Left lung (tissue), 10 donors: ENCODE results near the gene TERC. TPM values are rescaled to one million over a fixed set of nuclear protein-coding genes. Genes with fewer than 3 reads are reported as not detected.
A peak's percentile ranks its signal among the peaks of the same experiment; 100 is the strongest.

ENCODE experiments used
- ATAC-seq: fragments of 200-7000 bp; cut with Tn5 transposase; one replicate; pipeline ENCODE4 v1.9.1; 2020; ENCODE audit warnings: moderate library complexity
- DNase-seq, 4 donors: peaks; one replicate each; pipeline ENCODE4 v3.0.0-alpha.2; 2013 to 2020
- H3K27ac ChIP-seq, 2 donors: fragments of 200-600 bp; sonication (generic) in 1 of 2; one replicate each; pipeline versions ENCODE4 v1.5.0 to v1.8.0; 2020 to 2021
- H3K27me3 ChIP-seq, 2 donors: fragments of 200-600 bp; sonication (generic) in 1 of 2; one replicate each; pipeline versions ENCODE4 v1.5.0 to v1.8.0; 2020 to 2021
- H3K36me3 ChIP-seq, 2 donors: fragments of 200-600 bp; sonication (generic) in 1 of 2; one replicate each; pipeline versions ENCODE4 v1.5.0 to v1.8.0; 2020 to 2021
- H3K4me1 ChIP-seq, 2 donors: fragments of 200-600 bp; one replicate each; pipeline ENCODE4 v1.8.0; 2021
- H3K4me3 ChIP-seq, 2 donors: fragments of 200-600 bp; sonication (generic) in 1 of 2; one replicate each; pipeline versions ENCODE4 v1.5.0 to v1.8.0; 2020 to 2021; ENCODE audit warnings: mild to moderate bottlenecking in 1 of 2
- H3K9me3 ChIP-seq, 2 donors: fragments of 200-600 bp; sonication (generic) in 1 of 2; one replicate each; pipeline versions ENCODE4 v1.5.0 to v1.8.0; 2020 to 2021
- intact Hi-C, 2 donors: fragments of 100-400 bp; cut with DNase I; formaldehyde crosslinking; loops; one replicate each; pipeline versions ENCODE4 v1.11.2 to v1.14.2; 2022
- polyA plus RNA-seq, 6 donors: library from polyadenylated mRNA; unstranded; fragments of 120-200 nt; gene quantifications; one replicate each; pipeline ENCODE4 v1.2.1, GENCODE V29; 2013; ENCODE audit not compliant: insufficient read length in 6 of 6
- total RNA-seq, 2 donors: library from RNA; stranded (reverse); fragmentation: NEBNext Ultra II Directional; extraction: Animal tissue kit (Norgen Biotek cat#: 25700); gene quantifications; one replicate each; pipeline ENCODE4 v1.2.1, GENCODE V29; 2021
- TF ChIP-seq, protein P1 (sequence below), 2 donors: fragments of 200-600 bp; sonication (generic) in 1 of 2; IDR thresholded peaks; one replicate each; pipeline versions ENCODE4 v1.5.0 to v1.8.0; 2021; ENCODE audit warnings: antibody characterized with exemption in 2 of 2
- donor health status: DM: no; HTN: yes; CAD: no.
- donor health status: DM: no; HTN: no; CAD: no.

TERC gene
- total and polyA plus RNA-seq, 8 donors: 0.38 to 8.0 (median 0.54) TPM; not detected in 3

DNA sequence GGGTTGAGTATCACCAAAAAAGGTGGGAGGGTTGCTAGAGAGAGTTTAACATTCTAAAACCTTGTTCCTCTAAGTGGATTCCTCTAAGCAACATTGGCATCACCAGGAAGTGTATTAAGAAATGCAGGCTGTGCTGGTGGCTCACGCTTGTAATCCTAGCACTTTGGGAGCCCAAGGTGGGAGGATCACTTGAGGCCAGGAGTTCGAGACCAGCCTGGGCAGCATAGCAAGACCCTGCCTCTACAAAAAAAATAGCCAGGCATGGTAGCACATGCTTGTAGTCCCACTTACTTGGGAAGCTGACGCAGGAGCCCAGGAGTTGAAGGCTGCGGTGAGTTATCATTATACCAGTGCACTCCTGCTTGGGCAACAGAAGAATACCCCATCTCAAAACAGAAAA, 13.0 kb upstream of the TERC start:
- H3K36me3 ChIP-seq: peaks cover 0 to 84% of the 10 kb centered on the region in 2 donors
- H3K27ac ChIP-seq: no peak overlapping the region
- H3K9me3 ChIP-seq: no peaks in the 10 kb centered on the region
- no peaks in the 10 kb centered on the region for H3K27me3 ChIP-seq
- intact Hi-C loops: no loop called here
- ATAC-seq (no peak), DNase-seq (no peak)
- TF ChIP-seq, protein P1, sequence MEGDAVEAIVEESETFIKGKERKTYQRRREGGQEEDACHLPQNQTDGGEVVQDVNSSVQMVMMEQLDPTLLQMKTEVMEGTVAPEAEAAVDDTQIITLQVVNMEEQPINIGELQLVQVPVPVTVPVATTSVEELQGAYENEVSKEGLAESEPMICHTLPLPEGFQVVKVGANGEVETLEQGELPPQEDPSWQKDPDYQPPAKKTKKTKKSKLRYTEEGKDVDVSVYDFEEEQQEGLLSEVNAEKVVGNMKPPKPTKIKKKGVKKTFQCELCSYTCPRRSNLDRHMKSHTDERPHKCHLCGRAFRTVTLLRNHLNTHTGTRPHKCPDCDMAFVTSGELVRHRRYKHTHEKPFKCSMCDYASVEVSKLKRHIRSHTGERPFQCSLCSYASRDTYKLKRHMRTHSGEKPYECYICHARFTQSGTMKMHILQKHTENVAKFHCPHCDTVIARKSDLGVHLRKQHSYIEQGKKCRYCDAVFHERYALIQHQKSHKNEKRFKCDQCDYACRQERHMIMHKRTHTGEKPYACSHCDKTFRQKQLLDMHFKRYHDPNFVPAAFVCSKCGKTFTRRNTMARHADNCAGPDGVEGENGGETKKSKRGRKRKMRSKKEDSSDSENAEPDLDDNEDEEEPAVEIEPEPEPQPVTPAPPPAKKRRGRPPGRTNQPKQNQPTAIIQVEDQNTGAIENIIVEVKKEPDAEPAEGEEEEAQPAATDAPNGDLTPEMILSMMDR (IDR thresholded peaks at IDR 0.05): no peak
- H3K4me1 ChIP-seq: peaks cover 13 to 28% of the 10 kb centered on the region in 2 donors
- H3K4me3 ChIP-seq: no peak overlapping the region

GRCh38 chr3:169774186-169774585, 9.3 kb upstream of the TERC start:
- H3K9me3 ChIP-seq: no peaks in the 10 kb centered on the region
- peak overlapping the region; percentile 70 to 91 for H3K4me3 ChIP-seq
- H3K27ac ChIP-seq: peak overlapping the region in 1 of 2 donors; percentile 99
- no peak for DNase-seq
- ATAC-seq: no peak
- H3K36me3 ChIP-seq: peaks cover 0 to 48% of the 10 kb centered on the region in 2 donors
- TF ChIP-seq, protein P1 (IDR thresholded peaks at IDR 0.05): no peak
- no peaks in the 10 kb centered on the region for H3K27me3 ChIP-seq
- intact Hi-C loops: no loop called here
- H3K4me1 ChIP-seq: peaks cover 13 to 28% of the 10 kb centered on the region in 2 donors

DNA sequence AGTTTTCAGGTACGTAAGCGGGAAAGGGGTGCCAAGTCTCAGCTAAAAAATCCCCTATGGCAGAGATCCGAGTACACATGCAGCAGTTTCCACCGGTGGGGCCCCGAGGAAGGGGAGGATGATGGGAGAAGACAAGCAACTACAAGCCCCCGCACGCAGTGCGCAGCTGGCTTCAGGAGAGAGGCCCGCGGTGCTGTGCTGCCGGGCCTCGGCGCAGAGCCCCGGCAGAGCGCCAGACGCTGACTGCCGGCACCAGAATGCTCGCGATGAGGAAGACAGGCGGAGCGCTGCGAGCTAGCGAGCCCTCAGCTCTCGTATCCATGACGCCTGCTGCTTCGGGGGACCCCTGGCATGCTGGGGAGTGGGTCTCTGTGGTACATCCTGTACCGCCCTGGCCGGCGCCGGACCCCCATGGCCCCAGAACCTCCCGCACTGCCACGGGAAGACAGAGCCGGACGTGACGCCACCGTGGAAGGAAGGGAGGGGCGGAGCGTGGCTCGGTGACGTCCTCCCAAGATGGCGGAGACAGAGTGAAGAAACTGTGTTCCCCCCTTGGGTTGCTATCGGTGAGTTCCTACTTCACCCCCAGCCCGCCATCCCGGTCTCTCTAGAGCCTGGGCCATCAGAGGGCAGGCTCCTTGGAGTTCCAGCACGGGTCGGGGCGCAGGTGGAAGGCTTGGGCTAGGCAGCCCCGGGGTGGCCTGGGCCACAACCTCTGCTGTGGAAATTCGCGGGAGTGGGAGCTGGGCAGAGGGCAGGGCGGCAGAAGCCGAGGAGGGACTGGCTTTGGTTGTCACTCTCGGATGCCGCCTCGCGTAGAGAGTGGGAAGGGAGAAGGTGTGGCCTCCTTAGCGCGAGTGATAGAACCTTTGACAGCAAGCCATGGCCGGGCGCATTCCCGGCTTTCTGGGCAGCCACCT, 8.3 kb upstream of the TERC start, which contains the start of gene MYNN:
Gene MYNN (plus strand): TSS at position 500 of the 920 bp plus-strand sequence. CDS start 900 bp downstream, outside the sequence.
- TF ChIP-seq, protein P1 (IDR thresholded peaks at IDR 0.05): no peak
- intact Hi-C loops: no loop called here
- peak; percentile 94 for ATAC-seq
- no peaks in the 10 kb centered on the region for H3K27me3 ChIP-seq
- peak within 1 kb of the TSS; percentile 99 to 100 for H3K27ac ChIP-seq
- peak; percentile 93 to 97 (median 96) for DNase-seq
- no peaks in the 10 kb centered on the region for H3K9me3 ChIP-seq
- H3K4me1 ChIP-seq: peaks cover 13 to 28% of the 10 kb centered on the region in 2 donors
- H3K4me3 ChIP-seq: peak within 1 kb of the TSS; percentile 70 to 91
- peaks cover 0 to 38% of the 10 kb centered on the region in 2 donors for H3K36me3 ChIP-seq

GRCh38 chr3:169772305-169772896, 7.5 kb upstream of the TERC start:
- Histone ChIP-seq H3K4me1 (peaks cover 13 to 28% of the 10 kb centered on the region in 2 donors), H3K27ac (peak overlapping the region; percentile 99 to 100), H3K36me3 (peaks cover 0 to 30% of the 10 kb centered on the region in 2 donors), H3K27me3 (no peaks in the 10 kb centered on the region), H3K9me3 (no peaks in the 10 kb centered on the region), H3K4me3 (peak overlapping the region; percentile 70 to 91)
- DNase-seq (peak; percentile 75 to 86 (median 80)), ATAC-seq (peak; percentile 75)
- intact Hi-C loops: no loop called here
- TF ChIP-seq, protein P1 (IDR thresholded peaks at IDR 0.05): no peak
